ENCODE data around the gene GGCT.
"Not testable (repeated sequence)": the region's sequence is repeated elsewhere in the genome, so short reads cannot be mapped to it uniquely, and the experiment has no call there.

GGCT gene, protein sequence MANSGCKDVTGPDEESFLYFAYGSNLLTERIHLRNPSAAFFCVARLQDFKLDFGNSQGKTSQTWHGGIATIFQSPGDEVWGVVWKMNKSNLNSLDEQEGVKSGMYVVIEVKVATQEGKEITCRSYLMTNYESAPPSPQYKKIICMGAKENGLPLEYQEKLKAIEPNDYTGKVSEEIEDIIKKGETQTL

DNA sequence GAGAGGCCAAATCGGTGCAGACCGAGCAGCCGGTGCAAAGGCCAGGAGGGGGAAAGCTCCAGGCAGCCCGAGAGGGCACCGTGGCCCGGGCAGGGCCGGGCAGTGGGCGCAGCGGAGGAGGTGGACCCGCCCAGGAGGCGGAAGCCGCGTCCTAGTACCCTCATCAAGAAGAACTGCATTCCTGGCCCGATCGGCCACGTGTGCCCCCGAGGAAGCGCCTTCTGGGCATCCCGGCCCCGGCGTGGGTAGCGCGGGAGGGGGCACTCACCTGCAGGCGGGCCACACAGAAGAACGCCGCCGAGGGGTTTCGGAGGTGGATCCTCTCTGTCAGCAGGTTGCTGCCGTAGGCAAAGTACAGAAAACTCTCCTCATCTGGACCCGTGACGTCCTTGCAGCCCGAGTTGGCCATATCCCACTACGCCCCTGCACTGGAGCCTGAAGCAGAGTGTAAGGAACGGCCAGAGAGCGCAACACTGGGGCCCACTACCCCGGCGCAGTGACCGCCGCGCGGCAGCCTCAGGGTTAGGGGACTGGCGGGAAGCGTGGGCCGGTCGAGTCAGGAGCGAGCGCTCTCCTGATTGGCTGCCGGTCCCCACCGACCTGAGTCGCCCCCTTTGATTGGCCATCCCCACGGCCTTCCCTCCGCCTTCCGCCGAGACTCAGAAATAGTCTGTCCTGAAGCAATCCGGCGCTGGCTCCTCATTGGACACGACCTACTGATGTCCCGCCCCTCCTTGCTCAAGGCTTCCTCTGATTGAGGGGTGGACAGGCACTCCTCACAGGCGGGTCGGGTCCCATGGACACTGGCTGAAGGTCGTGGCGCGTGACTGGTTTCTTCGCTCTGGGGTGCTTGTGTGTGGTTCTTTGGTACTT, at the start of gene GGCT:
Gene GGCT (minus strand): TSS at position 529 of the 873 bp plus-strand sequence. CDS start 120 bp downstream, at position 409.
- peak; percentile 100 for ATAC-seq
- DNase-seq = peak; percentile 95

DNA sequence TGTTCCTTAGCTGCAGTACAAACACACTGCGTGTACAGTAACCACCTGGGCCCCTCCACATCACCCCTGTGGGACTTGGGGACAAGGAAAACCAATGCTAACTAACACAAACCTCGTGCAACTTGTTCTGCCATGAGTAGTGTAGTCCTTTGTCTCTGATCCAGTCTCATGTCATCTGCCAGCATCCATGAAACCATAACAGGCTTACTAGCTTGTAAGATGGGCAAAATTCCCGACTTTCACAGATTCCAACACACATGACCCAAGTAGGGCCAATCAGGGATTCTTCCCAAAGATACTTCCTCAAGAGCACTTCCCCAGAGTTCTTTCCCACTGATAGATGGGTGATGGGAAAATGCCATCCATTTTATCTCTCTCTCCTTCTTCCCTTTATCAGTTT, 48.9 kb upstream of the GGCT start:
- DNase-seq = no peak
- no peak for ATAC-seq

DNA sequence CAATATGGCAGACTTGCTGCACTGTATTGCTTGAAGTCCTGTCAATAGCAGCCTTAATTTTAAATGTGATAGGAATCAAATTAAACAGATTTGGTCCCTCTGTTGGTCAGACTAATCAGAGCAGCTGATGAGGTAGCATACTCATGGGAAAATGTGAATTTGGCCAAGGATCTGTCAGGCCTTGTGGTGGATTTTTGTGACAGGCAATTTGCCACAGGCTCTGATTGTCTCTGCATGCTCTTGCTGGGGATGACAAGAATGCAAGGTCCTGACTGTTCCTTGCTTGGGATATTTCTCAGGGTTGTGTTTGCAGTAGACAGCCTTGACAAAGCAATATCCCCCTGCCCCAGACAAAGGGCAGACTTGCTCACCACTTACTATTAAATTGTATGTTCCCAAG, 48.5 kb upstream of the GGCT start:
- DNase-seq = no peak
- ATAC-seq = no peak

DNA sequence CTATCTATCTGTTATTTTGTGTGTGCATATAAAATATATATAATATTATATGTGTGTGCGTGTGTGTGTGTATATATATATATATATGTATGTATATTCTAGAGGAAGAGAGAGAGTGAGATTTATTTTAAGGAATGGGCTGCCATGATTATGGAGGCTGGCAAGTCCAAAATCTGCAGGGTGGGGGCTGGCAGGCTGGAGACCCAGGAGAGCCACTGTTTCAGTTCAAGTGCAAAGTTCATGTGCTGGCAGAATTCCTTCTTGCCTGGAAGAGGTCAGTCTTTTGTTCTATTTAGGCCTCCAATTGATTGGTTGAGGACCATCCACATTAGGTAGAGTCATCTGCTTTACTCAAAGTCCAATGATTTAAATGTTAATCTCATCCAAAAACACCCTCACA, 47.7 kb upstream of the GGCT start:
- DNase-seq (no peak), ATAC-seq (no peak)

DNA sequence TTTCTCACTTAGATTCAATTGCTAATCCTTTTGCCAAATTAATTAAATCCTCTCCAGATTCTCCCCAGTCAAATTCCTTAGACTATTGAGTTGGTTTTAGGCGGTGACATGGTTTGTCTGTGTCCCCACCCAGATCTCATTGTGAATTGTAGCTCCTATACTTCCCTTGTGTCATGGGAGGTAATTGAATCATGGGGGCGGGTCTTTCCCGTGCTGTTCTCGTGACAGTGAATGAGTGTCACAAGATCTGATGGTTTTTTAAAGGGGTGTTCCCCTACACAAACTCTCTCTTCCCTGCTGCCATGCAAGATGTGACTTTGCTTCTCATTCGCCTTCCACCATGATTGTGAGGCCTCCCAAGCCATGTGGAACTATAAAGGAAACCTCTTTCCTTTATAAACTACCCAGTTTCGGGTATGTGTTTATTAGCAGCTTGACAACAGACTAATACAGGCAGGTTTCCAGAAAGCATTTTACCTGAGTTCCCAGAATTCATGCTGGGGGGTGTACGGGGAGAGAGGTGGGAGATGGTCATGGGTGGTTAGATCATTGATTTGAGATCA, 45.4 kb upstream of the GGCT start:
- DNase-seq = no peak
- ATAC-seq = no peak

DNA sequence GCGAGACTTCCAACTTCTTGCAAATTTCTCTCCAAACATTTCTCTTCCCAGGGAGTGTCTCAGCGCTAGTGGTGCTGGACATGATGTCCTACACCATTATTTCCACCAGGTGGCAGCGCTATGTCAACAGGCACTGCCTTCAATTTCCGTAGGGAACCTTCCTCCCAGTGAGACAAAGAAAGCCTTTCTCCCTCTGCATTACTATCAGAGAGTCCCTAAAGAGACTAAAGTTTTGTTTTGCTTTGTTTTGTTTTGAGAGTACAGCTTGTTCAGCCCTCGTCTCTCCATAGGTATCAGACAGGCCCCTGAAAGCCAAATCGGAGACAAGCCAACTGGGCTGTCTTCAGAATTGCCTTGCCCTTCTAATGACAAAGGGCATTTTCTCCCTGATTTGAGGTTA, 44.2 kb upstream of the GGCT start:
- no peak for ATAC-seq
- peak; percentile 46 for DNase-seq

DNA sequence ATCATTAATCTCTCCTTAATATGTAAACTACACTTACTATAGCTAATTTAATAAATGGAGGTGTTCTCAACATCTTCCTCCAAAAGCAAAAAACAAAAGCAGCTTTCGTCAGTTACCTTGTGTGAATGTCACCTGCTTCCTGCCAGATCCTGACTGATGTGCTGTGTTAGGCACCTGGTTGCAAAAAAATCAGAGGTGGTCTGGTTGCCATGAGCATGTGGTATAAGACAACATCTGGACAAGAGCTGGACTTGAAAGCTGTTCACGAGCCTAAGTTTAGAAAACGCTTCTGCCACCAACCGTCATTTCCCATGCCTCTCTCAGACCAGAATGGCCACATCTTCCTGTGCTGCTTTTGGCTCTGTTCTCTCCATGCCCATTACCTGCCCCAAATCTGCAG, 42.0 kb upstream of the GGCT start:
- no peak for DNase-seq
- no peak for ATAC-seq

DNA sequence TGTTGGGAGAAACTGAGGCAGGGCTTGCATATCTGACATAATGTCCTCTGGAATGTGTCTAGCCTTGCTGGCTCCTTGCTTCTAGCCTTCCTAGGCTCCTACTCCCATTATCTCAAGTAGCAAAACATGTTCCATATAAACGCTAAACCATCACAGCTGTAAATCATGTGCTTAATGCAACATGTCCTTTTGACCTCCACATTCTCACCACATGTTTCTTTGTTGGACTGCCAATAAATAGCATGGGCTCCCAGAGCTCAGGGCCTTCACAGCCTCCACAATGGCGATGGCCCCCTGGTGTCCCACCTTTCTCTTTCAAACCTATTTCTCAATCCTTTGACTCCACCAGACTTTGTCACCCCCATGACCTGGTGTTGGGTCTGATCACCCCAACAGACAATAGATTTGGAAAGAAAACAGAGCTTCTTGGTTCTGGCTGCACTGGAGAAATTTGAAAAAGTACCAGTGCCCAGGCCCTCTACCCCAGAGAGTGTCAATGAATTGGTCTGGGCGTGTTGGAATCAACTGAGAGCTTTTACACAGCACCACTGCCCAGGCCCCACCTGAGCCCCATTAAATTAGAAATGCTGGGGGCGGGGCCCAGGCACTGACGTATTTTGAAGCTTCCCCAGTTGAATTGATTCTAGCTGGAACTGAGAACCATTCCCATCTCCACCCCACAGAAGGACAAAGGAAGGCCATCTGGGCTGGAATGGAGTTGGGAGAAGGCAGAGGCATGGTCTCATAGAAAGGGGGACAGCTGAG, 41.3 kb upstream of the GGCT start:
- ATAC-seq = no peak
- DNase-seq = no peak

DNA sequence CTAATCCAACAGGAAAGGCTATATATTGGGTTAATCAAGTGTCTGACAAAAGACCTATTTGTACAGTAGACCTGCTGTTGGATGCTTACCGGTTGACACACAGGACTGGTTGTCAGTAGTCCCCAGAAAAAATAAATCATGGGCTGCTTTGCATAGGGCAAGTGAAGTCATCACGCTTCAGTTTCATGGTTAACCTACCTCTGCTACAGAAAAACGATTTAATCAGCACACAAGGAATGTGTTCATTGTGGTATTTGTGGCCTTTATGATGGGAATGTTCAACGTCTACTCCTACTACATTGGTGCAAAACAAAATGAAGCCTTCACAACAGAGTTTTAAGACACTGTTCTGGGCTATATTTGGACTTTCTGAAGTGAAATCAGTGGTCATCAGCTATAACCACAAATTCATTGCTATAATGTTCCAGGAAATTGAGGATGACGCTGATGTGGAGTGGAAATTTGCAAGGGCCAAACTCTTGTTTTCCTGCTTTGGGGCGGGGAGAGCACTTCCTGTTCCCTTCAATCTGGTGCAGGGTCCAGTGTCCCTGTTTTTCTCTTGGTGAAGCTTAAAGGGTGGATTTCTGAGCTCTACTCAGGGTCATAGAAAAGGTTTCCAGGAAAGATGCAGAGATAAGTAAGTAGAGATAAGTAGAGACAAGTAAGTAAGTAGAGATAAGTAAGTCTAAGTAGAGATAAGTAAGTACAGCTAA, 39.3 kb upstream of the GGCT start:
- DNase-seq = no peak
- no peak for ATAC-seq

DNA sequence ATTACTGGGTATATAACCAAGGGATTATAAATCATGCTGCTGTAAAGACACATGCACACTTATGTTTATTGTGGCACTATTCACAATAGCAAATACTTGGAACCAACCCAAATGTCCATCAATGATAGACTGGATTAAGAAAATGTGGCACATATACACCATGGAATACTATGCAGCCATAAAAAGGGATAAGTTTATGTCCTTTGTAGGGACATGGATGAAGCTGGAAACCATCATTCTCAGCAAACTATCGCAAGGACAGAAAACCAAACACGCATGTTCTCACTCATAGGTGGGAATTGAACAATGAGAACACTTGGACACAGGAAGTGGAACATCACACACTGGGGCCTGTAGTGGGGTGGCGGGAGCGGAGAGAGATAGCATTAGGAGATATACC, 38.5 kb upstream of the GGCT start:
- ATAC-seq, DNase-seq: not testable (repeated sequence)

DNA sequence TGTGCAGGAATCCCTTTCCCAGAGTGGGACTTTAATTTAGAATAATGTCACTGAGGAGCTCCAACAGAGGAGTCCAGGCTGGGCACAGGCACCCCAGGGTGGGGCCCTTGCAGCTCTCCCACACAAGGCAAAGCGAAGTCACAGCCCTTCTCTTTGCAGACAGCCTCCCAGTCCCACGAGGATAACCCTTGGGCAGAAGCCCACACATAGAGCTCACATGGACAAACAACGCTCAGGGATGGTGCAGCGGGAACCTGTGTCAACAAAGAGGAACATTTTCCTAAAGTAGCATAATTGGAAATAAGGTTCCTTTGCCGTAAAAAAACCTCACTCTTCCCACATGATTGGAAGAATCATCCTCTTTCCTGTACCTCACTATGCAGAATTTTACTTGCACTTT, 29.3 kb upstream of the GGCT start:
- ATAC-seq (no peak), DNase-seq (no peak)

DNA sequence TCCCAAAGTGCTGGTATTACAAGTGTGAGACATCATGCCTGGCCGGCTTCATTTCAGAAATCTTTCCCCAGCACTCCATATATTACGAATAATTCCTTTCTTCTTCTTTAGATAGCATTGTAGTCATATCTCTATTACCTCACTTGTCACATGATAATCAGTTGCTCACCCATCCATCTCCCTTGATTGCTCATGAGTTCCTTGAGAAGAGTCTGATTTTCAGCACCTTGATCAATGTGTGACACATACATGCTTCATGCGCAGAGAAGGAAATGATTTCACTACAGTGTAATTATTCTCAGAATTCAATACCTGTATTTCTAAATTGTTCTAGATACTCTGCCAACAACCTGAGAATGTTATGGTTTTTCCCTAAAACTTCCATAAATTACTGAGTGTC, 26.7 kb upstream of the GGCT start:
- no peak for DNase-seq
- no peak for ATAC-seq

DNA sequence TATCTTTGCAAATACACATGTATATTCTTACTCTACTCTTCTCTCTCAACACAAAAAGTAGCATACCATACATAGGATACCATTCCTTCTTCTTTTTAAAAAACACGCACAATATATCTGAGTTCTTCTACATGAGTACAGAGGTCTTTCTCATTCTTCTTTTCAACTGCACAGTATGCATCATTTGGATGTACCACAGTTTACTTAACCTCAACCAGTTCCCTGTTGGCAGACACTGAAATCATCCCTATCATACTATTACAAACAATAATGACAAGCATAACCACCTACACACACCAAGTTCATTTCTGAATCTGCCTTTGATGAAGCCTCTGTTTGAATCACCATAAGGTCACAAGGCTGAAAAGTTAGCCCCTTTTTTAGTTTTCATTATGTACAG, 25.7 kb upstream of the GGCT start:
- no peak for DNase-seq
- no peak for ATAC-seq

DNA sequence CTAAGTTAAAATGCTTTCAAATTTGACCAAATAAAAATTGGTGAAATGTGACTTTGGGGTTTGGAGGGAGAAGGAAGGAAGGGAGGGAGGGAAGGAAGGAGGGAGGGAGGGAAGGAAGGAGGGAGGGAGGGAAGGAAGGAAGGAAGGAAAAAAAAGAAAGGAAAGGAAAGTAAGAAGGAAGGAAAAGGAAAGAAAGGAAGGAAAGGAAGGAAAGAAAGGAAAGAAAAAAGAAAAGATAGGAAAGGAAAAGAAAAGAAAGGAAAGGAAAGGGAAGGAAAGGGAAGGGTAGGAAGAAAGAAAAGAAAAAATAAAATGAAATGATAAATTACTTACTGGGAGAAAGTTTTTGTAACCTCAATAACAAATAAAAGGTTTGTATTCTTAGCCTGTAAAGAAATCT, 24.1 kb upstream of the GGCT start:
- DNase-seq (no peak), ATAC-seq (no peak)

DNA sequence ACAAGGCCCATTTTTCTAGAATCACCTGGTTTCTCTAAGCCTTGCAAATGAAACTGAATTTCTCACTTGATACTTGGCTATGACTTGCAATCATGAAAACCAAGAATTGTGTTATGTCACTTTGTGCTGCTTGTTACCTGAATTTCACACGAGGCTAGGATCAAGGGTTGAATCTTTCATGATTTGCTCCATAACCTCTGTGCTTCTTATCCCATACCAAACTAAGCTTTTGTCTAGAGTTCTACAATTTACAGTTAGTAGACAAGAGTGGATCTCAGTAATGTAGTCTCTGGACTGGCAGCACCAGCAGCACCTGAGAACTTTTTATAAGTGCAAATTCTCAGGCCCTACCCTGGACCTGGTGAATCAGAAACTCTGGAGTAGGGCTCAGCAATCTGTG, 22.7 kb upstream of the GGCT start:
- not testable (repeated sequence) for DNase-seq, ATAC-seq

DNA sequence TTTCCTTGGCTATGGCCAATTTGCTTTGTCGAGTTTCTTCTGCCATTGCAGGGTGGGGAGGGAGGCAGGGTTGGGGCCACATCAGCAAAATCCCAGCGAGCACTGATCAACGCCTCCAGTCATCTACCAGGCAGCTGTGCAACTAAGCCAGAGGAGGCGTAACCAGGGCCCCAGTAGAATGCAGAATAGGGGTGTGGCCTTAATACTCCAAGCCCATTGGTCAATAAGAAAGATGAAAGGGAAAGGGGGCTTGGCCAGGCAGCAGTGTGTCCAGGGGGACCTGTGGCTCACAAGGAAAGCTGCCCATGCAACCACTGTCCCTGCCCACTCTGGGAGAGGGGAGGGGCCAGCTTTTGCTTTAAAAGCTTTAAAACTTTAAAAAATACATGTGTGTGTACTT, 21.5 kb upstream of the GGCT start:
- DNase-seq (no peak), ATAC-seq (no peak)

DNA sequence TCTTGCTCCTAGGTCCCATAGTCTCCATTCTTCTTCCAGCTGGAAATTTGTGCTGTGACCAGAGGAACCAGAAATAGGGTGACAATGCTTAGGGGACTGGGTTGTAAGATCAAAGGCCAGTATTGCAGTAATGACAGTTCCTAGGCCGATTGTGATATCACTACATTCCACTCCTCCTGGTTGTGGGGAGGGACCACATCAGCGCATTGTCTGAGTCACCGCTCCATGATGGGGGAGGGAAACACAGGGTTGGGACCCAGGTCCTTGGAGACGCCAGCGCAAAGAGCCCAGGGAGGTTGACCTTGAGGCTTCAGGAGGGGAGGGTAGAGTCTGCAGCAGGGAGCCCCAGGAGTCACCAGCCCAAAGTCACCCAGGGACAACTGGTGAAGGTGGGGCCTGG, 20.8 kb upstream of the GGCT start:
- no peak for DNase-seq
- no peak for ATAC-seq

DNA sequence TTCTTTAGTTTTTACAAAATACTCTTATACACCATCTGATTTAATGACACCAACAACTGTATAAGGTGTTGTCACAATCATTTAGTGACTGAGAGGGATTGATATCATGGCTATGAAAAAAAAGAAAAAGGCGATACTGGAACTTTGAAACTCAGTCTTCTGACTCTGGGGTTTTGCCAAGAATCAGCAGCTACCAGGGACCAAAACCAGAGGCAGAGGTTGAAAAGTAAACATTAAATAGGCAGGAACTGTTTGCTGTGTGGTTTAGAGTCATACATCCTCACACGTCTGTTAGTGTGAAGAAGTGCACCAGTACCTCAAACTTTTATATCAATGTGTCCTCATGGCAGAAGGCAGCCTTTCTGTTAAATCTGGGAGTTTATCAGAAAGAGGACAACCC, 19.9 kb upstream of the GGCT start:
- DNase-seq (no peak), ATAC-seq (no peak)

DNA sequence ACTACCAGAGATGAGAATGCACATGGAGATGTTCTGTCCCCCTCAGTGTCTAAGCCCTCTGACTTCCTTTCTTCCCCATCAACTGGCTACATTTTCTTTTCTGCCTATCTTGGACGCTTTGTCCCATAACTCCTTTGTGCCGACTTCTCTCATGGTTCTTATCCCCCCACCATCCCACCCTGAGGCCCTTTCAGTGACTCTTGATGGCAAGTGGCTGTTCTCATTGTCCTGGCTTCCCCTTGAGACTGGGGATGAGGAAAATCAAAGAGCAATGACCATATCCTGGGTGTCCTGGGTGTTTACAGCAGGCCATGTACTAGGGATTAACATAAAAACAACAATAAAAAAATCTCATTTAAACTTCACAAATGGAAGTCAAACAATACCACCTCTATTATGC, 18.8 kb upstream of the GGCT start:
- DNase-seq (no peak), ATAC-seq (no peak)

DNA sequence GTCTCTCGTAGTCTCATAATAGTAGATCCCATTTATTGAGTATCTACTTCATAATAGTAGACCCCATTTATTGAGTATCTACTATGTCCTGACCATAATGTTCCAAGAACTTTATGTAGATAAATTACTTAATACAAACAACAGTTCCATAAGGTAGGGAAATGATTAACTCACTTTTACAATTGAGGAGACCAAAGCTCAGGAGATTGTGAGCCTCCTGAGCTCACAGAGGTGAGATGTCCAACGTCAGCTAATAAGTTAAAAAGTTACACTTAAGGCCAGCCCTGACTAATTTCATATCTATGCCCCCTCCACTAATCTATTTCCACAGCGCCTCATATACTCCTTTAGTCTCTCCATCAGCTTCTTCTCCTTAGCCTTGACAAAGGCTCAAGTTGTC, 17.5 kb upstream of the GGCT start:
- DNase-seq (no peak), ATAC-seq (no peak)

DNA sequence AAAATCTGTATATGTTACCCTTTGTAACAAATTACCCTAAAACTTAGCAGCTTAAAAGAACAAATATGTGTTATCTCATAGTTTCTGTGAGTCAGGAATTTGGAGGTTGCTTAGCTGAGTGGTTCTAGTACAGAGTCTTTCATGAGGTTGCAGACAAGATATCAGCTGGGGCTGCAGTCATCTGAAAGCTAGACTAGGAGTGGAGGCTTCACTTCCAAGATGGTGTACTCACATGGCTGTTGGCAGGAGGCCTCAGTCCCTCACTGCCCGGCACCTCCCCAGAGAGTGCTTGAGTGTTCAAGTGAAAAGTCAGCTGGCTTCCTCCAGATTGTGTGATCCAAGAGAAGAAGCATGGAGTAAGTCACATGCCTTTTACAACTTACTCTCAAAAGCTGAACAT, 16.9 kb upstream of the GGCT start:
- DNase-seq (no peak), ATAC-seq (no peak)

DNA sequence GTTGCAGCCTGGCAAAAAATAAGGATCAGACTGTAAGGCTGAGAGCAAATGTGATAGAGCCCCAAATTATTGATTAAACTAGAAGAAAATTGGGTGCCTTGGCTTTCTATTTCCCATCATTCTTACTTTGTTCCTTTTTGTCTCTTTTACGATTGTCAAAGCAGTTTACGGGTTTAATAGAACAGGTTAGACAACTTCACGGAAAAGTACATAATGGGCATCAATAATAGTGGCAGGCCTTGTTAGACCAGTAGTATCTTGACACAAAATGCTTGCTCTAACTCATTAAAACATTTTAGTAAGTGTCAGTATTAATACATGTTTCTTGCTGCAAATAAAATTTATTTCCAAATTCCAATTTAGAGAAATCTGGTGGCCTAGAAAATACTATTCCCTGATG, 14.5 kb upstream of the GGCT start:
- no peak for DNase-seq
- no peak for ATAC-seq
